Aorta (tissue), 5 donors: ENCODE results near the gene G3BP1. TPM values are rescaled to one million over a fixed set of nuclear protein-coding genes. Genes with fewer than 3 reads are reported as not detected.
"Not testable (repeated sequence)": the region's sequence is repeated elsewhere in the genome, so short reads cannot be mapped to it uniquely, and the experiment has no call there.

Experiments
- ATAC-seq: fragments of 200-7000 bp; cut with Tn5 transposase; one replicate; pipeline ENCODE4 v1.9.1; 2022; ENCODE audit warnings: moderate library complexity; ENCODE audit not compliant: low FRiP score
- DNase-seq, 2 donors: peaks; one replicate each; pipeline ENCODE4 v3.0.0-alpha.2; 2020
- H3K27ac ChIP-seq, 2 donors: one replicate each; pipeline ENCODE4 v1.5.1; 2013; ENCODE audit warnings: low read length in 2 of 2, mild to moderate bottlenecking in 2 of 2, moderate library complexity in 2 of 2, control low read depth in 1 of 2, inconsistent platforms in 1 of 2, low read depth in 1 of 2
- H3K27me3 ChIP-seq, 2 donors: one replicate each; pipeline ENCODE4 v1.6.1; 2013; ENCODE audit warnings: control low read depth in 1 of 2, low read length in 1 of 2, mild to moderate bottlenecking in 1 of 2, moderate library complexity in 1 of 2; ENCODE audit not compliant: insufficient read depth in 2 of 2, control insufficient read depth in 1 of 2
- H3K36me3 ChIP-seq, 2 donors: one replicate each; pipeline ENCODE4 v1.6.1; 2013; ENCODE audit warnings: control low read depth in 1 of 2, low read length in 1 of 2, mild to moderate bottlenecking in 1 of 2; ENCODE audit not compliant: insufficient read depth in 2 of 2, control insufficient read depth in 1 of 2
- H3K4me1 ChIP-seq, 2 donors: one replicate each; pipeline ENCODE4 v1.6.1; 2013; ENCODE audit warnings: low read length in 2 of 2, control low read depth in 1 of 2, mild to moderate bottlenecking in 1 of 2, moderate library complexity in 1 of 2; ENCODE audit not compliant: insufficient read depth in 2 of 2, control insufficient read depth in 1 of 2
- H3K4me3 ChIP-seq, 2 donors: one replicate each; pipeline ENCODE4 v1.5.1; 2013; ENCODE audit warnings: low read length in 2 of 2, control low read depth in 1 of 2, mild to moderate bottlenecking in 1 of 2
- H3K9me3 ChIP-seq: one replicate; pipeline ENCODE4 v1.6.1; 2013; ENCODE audit warnings: mild to moderate bottlenecking, low read length; ENCODE audit not compliant: control insufficient read depth
- WGBS, 2 donors: extraction: QIAGEN DNeasy Blood & Tissue Kit; methylation state at CpG; one replicate each; pipeline ENCODE4 v1.1.7; 2013; 5-methylcytosine and 5-hydroxymethylcytosine counted together
- intact Hi-C, 2 donors: fragments of 100-400 bp; cut with DNase I; formaldehyde crosslinking; loops; one replicate each; pipeline versions ENCODE4 v1.14.2 to v1.15.0; 2022
- polyA plus RNA-seq, 2 donors: library from polyadenylated mRNA; stranded (reverse); fragments of 200-250 nt; gene quantifications; one replicate each; pipeline ENCODE4 v1.2.3, GENCODE V29; 2013
- total RNA-seq, 2 donors: library from RNA; stranded (reverse); fragmentation: NEBNext Ultra II Directional; extraction: Animal tissue kit (Norgen Biotek cat#: 25700); gene quantifications; one replicate each; pipeline ENCODE4 v1.2.1, GENCODE V29; 2021
- donor health status: healthy with polysubstance abuse.
- donor health status: Bipolar disorder and iron deficiency.
- donor health status: DM: no; HTN: no; CAD: no.
- donor health status: DM: no; HTN: no; CAD: no.
- donor health status: DM: yes; HTN: yes; CAD: no.

G3BP1 gene
- total and polyA plus RNA-seq, 4 donors = 18.7 to 140 (median 69.6) TPM

DNA sequence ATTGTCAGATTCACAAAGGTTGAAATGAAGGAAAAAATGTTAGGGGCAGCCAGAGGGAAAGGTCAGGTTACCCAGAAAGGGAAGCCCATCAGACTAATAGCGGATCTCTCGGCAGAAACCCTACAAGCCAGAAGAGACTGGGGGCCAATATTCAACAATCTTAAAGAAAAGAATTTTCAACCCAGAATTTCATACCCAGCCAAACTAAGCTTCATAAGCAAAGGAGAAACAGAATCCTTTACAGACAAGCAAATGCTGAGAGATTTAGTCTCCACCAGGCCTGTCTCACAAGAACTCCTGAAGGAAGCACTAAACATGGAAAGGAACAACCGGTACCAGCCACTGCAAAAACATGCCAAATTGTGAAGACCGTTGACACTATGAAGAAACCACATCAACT lies 61.1 kb downstream of the G3BP1 start:
- WGBS, 2 donors = 97 to 100% methylated on average over 4 of the region's 4 CpGs
- ATAC-seq, H3K27ac ChIP-seq, H3K9me3 ChIP-seq, H3K27me3 ChIP-seq, DNase-seq, H3K36me3 ChIP-seq, intact Hi-C loops, H3K4me1 ChIP-seq, H3K4me3 ChIP-seq: not testable (repeated sequence)

DNA sequence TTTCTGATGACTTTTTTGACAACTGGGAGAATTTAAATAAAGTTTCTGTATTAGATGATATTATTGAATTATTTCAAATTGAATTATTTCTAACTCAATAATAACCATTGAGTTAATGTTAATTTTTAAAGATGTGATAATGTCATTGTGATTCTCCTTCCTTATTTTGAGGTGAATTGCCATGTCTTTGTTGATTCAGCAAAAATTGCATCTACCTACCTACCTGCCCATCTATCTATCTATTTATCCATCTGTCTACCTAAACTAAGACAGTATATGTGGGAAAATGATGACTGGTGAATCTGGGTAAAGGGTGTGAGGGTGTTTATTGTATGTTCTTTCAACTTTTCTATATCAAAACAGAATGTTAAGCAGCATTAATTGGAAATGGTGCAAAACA lies 75.0 kb downstream of the G3BP1 start:
- Histone ChIP-seq H3K36me3 (no peaks in the 10 kb centered on the region), H3K4me3 (no peak overlapping the region), H3K9me3 (no peaks in the 10 kb centered on the region), H3K4me1 (peaks cover 0 to 3% of the 10 kb centered on the region in 2 donors), H3K27me3 (no peaks in the 10 kb centered on the region), H3K27ac (no peak overlapping the region)
- intact Hi-C loops = no loop called here
- no peak for DNase-seq
- ATAC-seq = no peak

DNA sequence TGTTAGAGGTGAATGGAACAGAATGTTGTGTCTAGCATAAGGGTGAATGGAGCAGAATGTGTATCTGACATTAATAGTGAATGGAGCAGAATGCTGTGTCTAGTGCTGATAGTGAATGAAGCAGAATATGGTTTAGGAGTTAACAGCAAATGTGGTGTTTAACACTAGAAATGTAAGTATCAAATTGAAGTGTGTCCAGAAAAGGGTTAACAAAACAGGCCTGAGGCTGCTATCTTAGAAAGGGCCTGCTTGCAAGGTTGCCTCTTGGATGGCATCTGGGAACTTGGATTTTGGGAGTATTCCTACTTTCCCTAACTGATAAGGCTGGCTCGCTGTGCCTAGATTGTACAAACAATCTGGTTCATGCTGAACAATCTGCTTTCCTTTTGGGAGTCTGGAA lies 76.1 kb downstream of the G3BP1 start:
- Histone ChIP-seq H3K9me3 (no peaks in the 10 kb centered on the region), H3K36me3 (no peaks in the 10 kb centered on the region), H3K27me3 (no peaks in the 10 kb centered on the region), H3K4me3 (no peak overlapping the region), H3K27ac (no peak overlapping the region), H3K4me1 (peaks cover 0 to 3% of the 10 kb centered on the region in 2 donors)
- DNase-seq = no peak
- 0 to 9% methylated on average over 1 of the region's 1 CpG for WGBS, 2 donors
- intact Hi-C loops = no loop called here
- ATAC-seq = no peak

DNA sequence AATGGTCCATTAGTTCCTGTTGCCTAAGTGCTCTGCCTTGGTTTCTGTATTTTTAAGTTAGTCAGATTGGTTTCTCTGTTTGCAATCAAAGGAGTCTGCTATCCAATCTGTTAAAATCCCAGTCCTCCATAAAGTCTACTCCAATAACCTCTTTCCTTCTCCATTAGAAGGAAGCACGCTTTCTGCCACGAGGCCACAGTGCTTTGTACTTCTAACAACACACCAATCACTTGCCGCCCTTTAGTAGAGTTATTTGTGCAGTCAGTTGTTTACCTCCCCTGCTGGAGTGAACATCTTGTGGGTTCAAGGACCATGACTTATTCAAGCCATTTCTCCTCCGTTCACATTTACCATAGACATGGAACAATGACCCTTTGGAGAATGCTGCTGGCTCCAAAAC lies 83.9 kb downstream of the G3BP1 start:
- H3K9me3 ChIP-seq = no peaks in the 10 kb centered on the region
- H3K4me3 ChIP-seq = no peak overlapping the region
- intact Hi-C loops = no loop called here
- H3K27ac ChIP-seq = no peak overlapping the region
- ATAC-seq (no peak), DNase-seq (no peak)
- 93 to 94% methylated on average over 4 of the region's 4 CpGs for WGBS, 2 donors
- H3K27me3 ChIP-seq = no peaks in the 10 kb centered on the region
- no peaks in the 10 kb centered on the region for H3K36me3 ChIP-seq
- H3K4me1 ChIP-seq = no peaks in the 10 kb centered on the region

DNA sequence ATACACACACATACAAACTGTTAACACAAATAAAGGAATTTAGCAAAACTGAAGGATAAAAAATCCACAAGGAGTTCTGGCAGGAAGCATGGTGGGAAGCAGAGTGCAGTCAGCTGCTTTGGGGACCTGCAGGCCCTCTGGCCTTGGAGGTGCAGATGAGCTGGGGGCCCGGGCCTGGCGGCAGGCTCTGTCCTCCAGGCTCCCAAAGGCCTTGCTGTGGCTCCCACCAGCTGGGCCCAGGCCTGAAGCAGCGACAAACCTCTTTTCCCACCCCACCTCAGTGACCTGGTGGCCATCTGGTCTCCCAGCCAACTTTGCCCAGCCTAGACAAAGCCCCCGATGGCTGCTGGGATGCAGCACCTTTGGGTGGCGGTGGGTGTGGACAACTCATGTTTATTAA lies 85.1 kb downstream of the G3BP1 start:
- ATAC-seq (peak; percentile 15), DNase-seq (no peak)
- H3K36me3 ChIP-seq = no peaks in the 10 kb centered on the region
- H3K27me3 ChIP-seq = no peaks in the 10 kb centered on the region
- no peak overlapping the region for H3K4me3 ChIP-seq
- intact Hi-C loops = no loop called here
- WGBS, 2 donors = 99% methylated on average over 5 of the region's 5 CpGs
- no peaks in the 10 kb centered on the region for H3K4me1 ChIP-seq
- no peaks in the 10 kb centered on the region for H3K9me3 ChIP-seq
- H3K27ac ChIP-seq = no peak overlapping the region

DNA sequence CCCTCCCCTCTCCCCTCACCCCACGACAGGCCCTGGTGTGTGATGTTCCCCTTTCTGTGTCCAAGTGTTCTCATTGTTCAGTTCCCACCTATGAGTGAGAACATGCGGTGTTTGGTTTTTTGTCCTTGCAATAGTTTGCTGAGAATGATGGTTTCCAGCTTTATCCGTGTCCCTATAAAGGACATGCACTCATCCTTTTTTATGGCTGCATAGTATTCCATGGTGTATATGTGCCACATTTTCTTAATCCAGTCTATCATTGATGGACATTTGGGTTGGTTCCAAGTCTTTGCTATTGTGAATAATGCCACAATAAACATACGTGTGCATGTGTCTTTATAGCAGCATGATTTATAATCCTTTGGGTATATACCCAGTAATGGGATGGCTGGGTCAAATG lies 89.1 kb downstream of the G3BP1 start:
- H3K27me3 ChIP-seq, H3K36me3 ChIP-seq, intact Hi-C loops, ATAC-seq, H3K4me3 ChIP-seq, DNase-seq, H3K4me1 ChIP-seq, H3K9me3 ChIP-seq, H3K27ac ChIP-seq: not testable (repeated sequence)
- 95 to 96% methylated on average over 3 of the region's 4 CpGs for WGBS, 2 donors

Other genes with a start within 250 kb of the G3BP1 start
- gene FAT2, start 180.6 kb upstream of the G3BP1 start, total RNA-seq = under 1 TPM in 1 of 2 donors, not detected in 1; 0.15 TPM
- gene FAT2, start 180.6 kb upstream of the G3BP1 start, polyA plus RNA-seq = not detected
- 1,000 to 10,000 TPM; 2,087 to 2,608 TPM for gene SPARC, start 85.0 kb upstream of the G3BP1 start, total RNA-seq
- 1,000 to 10,000 TPM; 1,151 to 1,861 TPM for gene SPARC, start 85.0 kb upstream of the G3BP1 start, polyA plus RNA-seq
- gene ATOX1, start 13.3 kb upstream of the G3BP1 start, total RNA-seq = 10 to 100 TPM; 61.7 to 64.7 TPM
- 100 to 1,000 TPM; 168 to 210 TPM for gene ATOX1, start 13.3 kb upstream of the G3BP1 start, polyA plus RNA-seq
- gene GLRA1, start 152.9 kb downstream of the G3BP1 start, total RNA-seq = not detected
- not detected for gene GLRA1, start 152.9 kb downstream of the G3BP1 start, polyA plus RNA-seq